GM12874 (cell line): Measurements from ENCODE around the gene TBCEL.

Experiments
- CTCF ChIP-seq: IDR thresholded peaks from 2 replicates; pipeline ENCODE4 v1.5.1; 2011; ENCODE audit warnings: low read depth, mild to moderate bottlenecking, control low read depth, low read length, moderate library complexity; ENCODE audit not compliant: insufficient read depth

The TBCEL gene

GRCh38 chr11:121033635-121034034, 9.7 kb downstream of the TBCEL start:
- no peak for TF ChIP-seq CTCF

- no peak for TF ChIP-seq CTCF
These were observed 11.4 kb downstream of the TBCEL start for GRCh38 chr11:121035169-121035755.

DNA sequence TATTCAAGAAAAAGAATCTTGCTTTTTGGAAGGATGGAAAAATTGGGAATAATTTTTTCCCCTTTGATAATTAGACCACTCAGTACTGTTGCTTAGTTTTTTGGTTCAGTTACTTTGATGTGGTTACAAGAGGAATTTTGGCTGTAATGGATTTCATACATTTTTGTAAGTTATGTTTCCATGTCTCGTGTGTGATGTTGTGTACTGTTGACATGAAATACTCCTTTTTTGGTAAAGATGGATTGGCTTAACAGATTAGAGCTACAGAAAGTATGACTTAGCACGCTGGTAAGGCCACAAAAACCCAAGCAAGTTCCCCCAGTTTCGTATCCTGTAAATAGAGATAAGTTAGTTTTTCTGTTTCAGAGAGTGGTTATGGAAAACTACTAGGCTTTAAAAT, 11.9 kb downstream of the TBCEL start:
- no peak for TF ChIP-seq CTCF

DNA sequence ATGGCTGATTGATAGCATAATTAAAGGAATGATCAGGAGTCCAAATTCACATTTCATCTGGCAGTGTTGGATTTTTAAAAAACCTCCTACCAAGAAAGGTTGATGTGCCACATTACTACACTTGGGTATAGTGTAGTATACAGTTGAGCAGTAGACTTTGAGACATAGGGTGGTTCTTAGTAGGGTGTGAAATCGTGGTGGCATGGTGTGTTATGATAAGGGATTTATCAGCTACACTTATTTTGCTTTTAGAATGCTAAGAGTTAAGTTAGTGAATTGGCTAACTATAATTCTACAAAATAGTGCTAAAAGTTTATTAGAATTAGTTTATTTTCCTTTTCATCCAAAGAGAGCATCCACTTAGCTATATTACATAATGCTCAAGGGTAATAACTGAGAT, 13.1 kb downstream of the TBCEL start:
- no peak for TF ChIP-seq CTCF

DNA sequence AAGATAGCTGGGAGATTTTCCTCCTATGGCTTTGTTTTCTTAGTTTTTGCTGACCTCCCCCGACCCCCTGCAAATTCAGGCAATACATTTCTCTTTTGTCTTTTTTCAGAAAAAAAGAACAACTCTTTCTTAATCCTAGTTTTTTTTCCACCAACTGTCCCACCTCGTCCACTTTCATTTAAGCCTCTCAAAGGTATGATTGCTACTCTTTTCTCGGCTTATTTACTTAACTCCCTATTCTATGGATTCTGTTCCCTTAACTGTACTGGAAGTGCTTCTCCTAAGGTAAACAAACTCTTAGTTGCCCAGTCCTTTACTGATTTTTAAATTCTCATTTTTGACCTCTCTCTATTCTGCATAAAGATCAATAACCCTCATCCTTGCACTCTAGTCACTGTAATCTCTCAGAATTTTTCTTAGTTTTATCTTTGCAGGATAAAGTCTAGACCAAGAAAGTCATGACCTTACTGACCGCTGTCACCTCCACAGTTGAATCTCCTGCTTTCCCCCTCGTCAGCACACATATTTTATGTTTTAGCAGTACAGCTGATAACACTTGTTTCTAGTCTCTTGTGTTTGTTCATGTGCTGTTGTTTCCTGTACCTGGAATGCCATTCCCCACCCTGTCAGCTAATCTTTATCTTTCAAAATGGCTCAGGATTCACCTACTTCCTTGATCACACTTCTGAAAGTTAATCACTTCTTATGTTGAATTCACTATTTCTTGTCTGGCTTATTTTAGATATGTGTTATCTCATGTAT, 14.9 kb downstream of the TBCEL start:
- no peak for TF ChIP-seq CTCF

DNA sequence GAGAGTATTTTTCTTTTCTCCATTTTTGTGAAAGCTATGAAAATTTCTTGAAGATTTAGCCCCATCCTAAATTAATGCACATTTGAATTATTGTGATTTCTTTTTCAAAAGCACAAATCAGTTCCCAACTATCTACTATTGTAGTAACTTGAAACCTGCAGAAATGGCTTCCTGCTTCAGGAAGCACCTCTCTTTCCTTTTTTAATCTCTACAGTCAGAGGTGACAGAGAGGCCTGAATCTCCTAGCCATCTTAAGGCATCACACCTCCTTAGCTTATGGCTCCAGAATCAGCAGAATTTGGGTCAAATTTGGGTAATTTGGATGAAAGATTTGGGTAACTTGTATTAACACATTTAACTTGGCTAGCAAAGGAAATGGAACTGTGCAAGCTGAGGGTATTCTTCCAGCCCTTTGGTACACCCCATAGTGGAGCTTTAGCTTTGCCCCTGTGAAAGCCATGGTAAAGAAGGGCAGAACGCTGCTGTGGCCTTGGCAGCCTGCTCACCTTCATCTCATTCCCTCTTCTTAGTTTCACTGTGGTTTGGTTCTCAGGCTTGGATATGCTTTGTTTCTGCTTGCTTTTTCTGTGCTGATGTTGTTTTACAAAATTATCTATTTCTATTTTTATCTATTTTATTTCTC, 16.2 kb downstream of the TBCEL start:
- TF ChIP-seq CTCF = no peak

GRCh38 chr11:121040614-121041002, 16.7 kb downstream of the TBCEL start:
- no peak for TF ChIP-seq CTCF
